Measurements from ENCODE around the gene DLGAP4.

GRCh38 chr20:36275441-36276189 lies 30.5 kb upstream of the DLGAP4 start:
- TF ChIP-seq CTCF (IDR thresholded peaks at IDR 0.05) (no peak), EP300 (IDR thresholded peaks at IDR 0.05) (no peak)

Measured in ovary (tissue), 3 donors.